Endothelial cell of umbilical vein (primary cell): ENCODE data around the gene TEX13A. TPM values are rescaled to one million over a fixed set of nuclear protein-coding genes. Genes with fewer than 3 reads are reported as not detected.

Experiments
- BruUV-seq: library from RNA; stranded (reverse); fragments of 400-500 nt; replicated peaks from 2 replicates; lab custom pipeline; 2021; lab: Mats Ljungman, UMichigan
- CTCF ChIA-PET: fragments of 300-600, 350-600 bp; sonication (Branson Sonifier 250); formaldehyde crosslinking; loops from one replicate; lab custom pipeline; 2021; ENCODE audit warnings: antibody characterized with exemption, inconsistent platforms; lab: Charles Lee
- POLR2A ChIA-PET: fragments of 300-600, 350-600 bp; sonication (Branson Sonifier 250); formaldehyde crosslinking; loops from one replicate; lab custom pipeline; 2021; ENCODE audit warnings: antibody characterized with exemption, inconsistent platforms; lab: Charles Lee
- DNase-seq: peaks from one replicate; pipeline ENCODE4 v3.0.0-alpha.2; 2011; ENCODE audit warnings: low read depth, low spot score
- FAIRE-seq: peaks from 2 replicates; lab custom pipeline; 2011; peaks lifted over from hg19 to GRCh38; lab: Jason Lieb, UNC
- H2AFZ ChIP-seq: 2 replicates; pipeline ENCODE4 v1.6.0; 2012; ENCODE audit warnings: low read depth, low read length, control low read depth, inconsistent platforms
- H3K27ac ChIP-seq: 2 replicates; pipeline ENCODE4 v1.5.1; 2011; ENCODE audit warnings: low read depth, mild to moderate bottlenecking, control low read depth, low read length, moderate library complexity; ENCODE audit not compliant: insufficient read depth
- H3K27me3 ChIP-seq, 2 experiments: 2 replicates each; pipeline versions ENCODE4 v1.6.0 to v1.6.1; 2011; ENCODE audit warnings: low read length in 2 of 2, mixed read lengths in 1 of 2; ENCODE audit not compliant: control insufficient read depth in 2 of 2, insufficient read depth in 2 of 2
- H3K36me3 ChIP-seq, 2 experiments: 2 replicates in 1 of 2; 3 replicates in 1 of 2; pipeline ENCODE4 v1.5.1; 2011; ENCODE audit warnings: low read length in 2 of 2, mild to moderate bottlenecking in 1 of 2, moderate library complexity in 1 of 2; ENCODE audit not compliant: control insufficient read depth in 2 of 2, insufficient read depth in 2 of 2; ENCODE audit errors: extremely low read depth in 1 of 2
- H3K4me1 ChIP-seq: 3 replicates; pipeline ENCODE4 v1.5.1; 2011; ENCODE audit warnings: mild to moderate bottlenecking, low read length; ENCODE audit not compliant: control insufficient read depth, insufficient read depth; ENCODE audit errors: extremely low read depth
- H3K4me2 ChIP-seq: 2 replicates; pipeline ENCODE4 v1.6.1; 2011; ENCODE audit warnings: low read length, control low read depth, mixed read lengths; ENCODE audit not compliant: insufficient read depth
- H3K4me3 ChIP-seq, 3 experiments: fragments of 200-600 bp in 1 of 3; sonication (generic), shearing (Covaris generic) in 1 of 3; replicated peaks in 1 of 3; 2 replicates each; pipeline ENCODE4 v1.5.1; 2011 to 2016; ENCODE audit warnings: control low read depth in 3 of 3, low read length in 3 of 3, mild to moderate bottlenecking in 2 of 3, inconsistent platforms in 1 of 3, low read depth in 1 of 3, moderate library complexity in 1 of 3; ENCODE audit not compliant: insufficient read depth in 1 of 3
- H3K79me2 ChIP-seq: 2 replicates; pipeline ENCODE4 v1.6.0; 2012; ENCODE audit warnings: low read length, inconsistent platforms; ENCODE audit not compliant: control insufficient read depth, insufficient read depth
- H3K9ac ChIP-seq: replicated peaks from 2 replicates; pipeline ENCODE3; 2011; ENCODE audit warnings: low read length, control low read depth; ENCODE audit not compliant: insufficient read depth; ENCODE audit errors: extremely low read depth
- H3K9me1 ChIP-seq: replicated peaks from 3 replicates; pipeline ENCODE4 v1.6.0; 2011; ENCODE audit warnings: mild to moderate bottlenecking, low read length; ENCODE audit not compliant: control insufficient read depth, insufficient read depth; ENCODE audit errors: extremely low read depth
- H3K9me3 ChIP-seq: replicated peaks from 2 replicates; pipeline ENCODE4 v1.5.1; 2012; ENCODE audit warnings: low read length, inconsistent platforms; ENCODE audit not compliant: control insufficient read depth, insufficient read depth
- H4K20me1 ChIP-seq: replicated peaks from 2 replicates; pipeline ENCODE3; 2011; ENCODE audit warnings: mild to moderate bottlenecking, low read length; ENCODE audit not compliant: control insufficient read depth, insufficient read depth; ENCODE audit errors: extremely low read depth
- CTCF ChIP-seq, 2 donors: IDR thresholded peaks; 1 replicate in 1 of 2; 2 replicates in 1 of 2; pipeline ENCODE4 v1.5.1; 2011; ENCODE audit warnings: low read length in 2 of 2, mild to moderate bottlenecking in 2 of 2, moderate library complexity in 2 of 2, control low read depth in 1 of 2, inconsistent platforms in 1 of 2, low read depth in 1 of 2; ENCODE audit not compliant: insufficient read depth in 1 of 2; ENCODE audit errors: extremely low read depth in 1 of 2
- EZH2 ChIP-seq: IDR thresholded peaks from 2 replicates; pipeline ENCODE4 v1.6.1; 2012; ENCODE audit warnings: borderline replicate concordance, low read depth, mild to moderate bottlenecking, moderate library complexity, low read length, inconsistent platforms; ENCODE audit not compliant: severe bottlenecking
- FOS ChIP-seq: IDR thresholded peaks from 2 replicates; pipeline ENCODE4 v1.6.1; 2011; ENCODE audit warnings: mild to moderate bottlenecking, low read length, moderate library complexity, borderline replicate concordance; ENCODE audit not compliant: insufficient read depth
- GATA2 ChIP-seq: IDR thresholded peaks from 2 replicates; pipeline ENCODE4 v1.7.0; 2011; ENCODE audit warnings: low read depth, mild to moderate bottlenecking, moderate library complexity, mixed read lengths, low read length; ENCODE audit not compliant: insufficient read length, insufficient read depth
- JUN ChIP-seq: IDR thresholded peaks from 2 replicates; pipeline ENCODE4 v1.6.1; 2011; ENCODE audit warnings: borderline replicate concordance, low read depth; ENCODE audit not compliant: insufficient read length, insufficient read depth
- MAX ChIP-seq: IDR thresholded peaks from 2 replicates; pipeline ENCODE4 v1.6.1; 2011; ENCODE audit not compliant: insufficient read depth, insufficient read length
- MYC ChIP-seq: IDR thresholded peaks from one replicate; pipeline ENCODE4 v1.6.1; 2011; ENCODE audit warnings: mild to moderate bottlenecking, low read depth, low read length
- POLR2A ChIP-seq: IDR thresholded peaks from 2 replicates; pipeline ENCODE4 v1.6.1; 2012; ENCODE audit warnings: low read depth, mild to moderate bottlenecking, control low read depth, low read length
- POLR2AphosphoS5 ChIP-seq: IDR thresholded peaks from 2 replicates; pipeline ENCODE4 v1.6.1; 2012; ENCODE audit warnings: low read depth, mild to moderate bottlenecking, control low read depth, low read length, moderate library complexity; ENCODE audit not compliant: insufficient read depth
- dilution Hi-C: fragments of 300-500 bp; cut with MboI; formaldehyde crosslinking; loops from one replicate; pipeline ENCODE4 v1.15.0; 2019; ENCODE audit warnings: low sequenced_read_pairs; ENCODE audit not compliant: extremely low pct_ligation_motif_present
- intact Hi-C: fragments of 100-400 bp; cut with micrococcal nuclease; formaldehyde crosslinking; loops from one replicate; pipeline ENCODE4 v1.10.0; 2022
- polyA plus RNA-seq, 4 experiments: library from polyadenylated mRNA; depleted of rRNA in 3 of 4; stranded (reverse) in 3 of 4; unstranded in 1 of 4; fragments of >200 nt; gene quantifications; 2 replicates each; pipeline versions ENCODE4 v1.2.1 to v1.2.3, GENCODE V29; 2011 to 2012; ENCODE audit warnings: missing spikeins in 1 of 4
- total RNA-seq: library from RNA; stranded (reverse); gene quantifications from 2 replicates; pipeline ENCODE4 v1.2.3, GENCODE V29; 2021

TEX13A gene
- total and polyA plus RNA-seq, 2 donors (not counting 3 experiments of a cell fraction or from before 2014, with no cell fraction given), result not detected

GRCh38 chrX:105228602-105229001 is 8.1 kb upstream of the TEX13A start:
- Histone ChIP-seq H3K9me3 (no peaks in the 10 kb centered on the region), H3K36me3 (no peaks in the 10 kb centered on the region), H3K27me3 (no peaks in the 10 kb centered on the region), H4K20me1 (no peaks in the 10 kb centered on the region), H3K9ac (no peak overlapping the region), H3K79me2 (no peaks in the 10 kb centered on the region), H3K4me1 (no peaks in the 10 kb centered on the region), H2AFZ (no peak overlapping the region), H3K4me3 (no peak overlapping the region), H3K4me2 (no peak overlapping the region), H3K27ac (no peak overlapping the region), H3K9me1 (no peaks in the 10 kb centered on the region)
- intact Hi-C loops (no loop called here), dilution Hi-C loops (no loop called here)
- DNase-seq (no peak), FAIRE-seq (no peak)
- ChIA-PET POLR2A (no interaction called here), CTCF (no interaction called here)
- BruUV-seq, result no TSS peak
- TF ChIP-seq JUN, result no peak

DNA sequence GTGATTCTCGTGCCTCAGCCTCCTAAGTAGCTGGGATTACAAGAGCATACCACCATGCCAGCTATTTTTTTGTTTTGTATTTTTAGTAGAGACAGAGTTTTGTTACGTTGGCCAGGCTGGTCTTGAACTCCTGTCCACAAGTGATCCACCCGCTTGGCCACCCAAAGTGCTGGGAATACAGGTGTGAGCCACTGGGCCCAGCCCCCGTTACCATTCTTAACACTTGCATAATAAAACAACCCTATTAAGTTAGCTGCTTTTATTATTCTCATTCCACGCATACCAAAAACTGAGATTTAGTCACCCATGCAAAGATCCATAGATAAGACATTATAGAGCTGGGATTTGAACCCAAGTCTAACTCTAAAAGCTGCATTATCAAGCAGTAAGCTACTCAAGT is 6.0 kb upstream of the TEX13A start:
- H4K20me1 ChIP-seq, result no peaks in the 10 kb centered on the region
- no peak overlapping the region for H3K27ac ChIP-seq
- TF ChIP-seq CTCF (IDR thresholded peaks at IDR 0.05; ENCODE audit: extremely low read depth in 1 of 2, insufficient read depth in 1 of 2, low read depth in 1 of 2, low read length in 2 of 2) (no peak), MYC (no peak), JUN (no peak), POLR2A (no peak), GATA2 (no peak), EZH2 (no peak), POLR2AphosphoS5 (no peak), FOS (no peak), MAX (no peak)
- FAIRE-seq (no peak), DNase-seq (no peak)
- H3K4me3 ChIP-seq, result no peak overlapping the region
- H3K36me3 ChIP-seq, result no peaks in the 10 kb centered on the region
- dilution Hi-C loops (no loop called here), intact Hi-C loops (no loop called here)
- no peaks in the 10 kb centered on the region for H3K79me2 ChIP-seq
- no peaks in the 10 kb centered on the region for H3K27me3 ChIP-seq
- BruUV-seq, result no TSS peak
- POLR2A ChIA-PET, result no interaction called here
- CTCF ChIA-PET, result no interaction called here
- H3K9me1 ChIP-seq, result no peaks in the 10 kb centered on the region
- H3K9me3 ChIP-seq, result no peaks in the 10 kb centered on the region
- no peak overlapping the region for H3K4me2 ChIP-seq
- no peaks in the 10 kb centered on the region for H3K4me1 ChIP-seq
- no peak overlapping the region for H2AFZ ChIP-seq
- no peak overlapping the region for H3K9ac ChIP-seq
